ENCODE measurements around the gene TEKTIP1. TPM values are rescaled to one million over a fixed set of nuclear protein-coding genes. Genes with fewer than 3 reads are reported as not detected.

Gene TEKTIP1
- total and polyA plus RNA-seq, 9 donors, result 0.54 to 5.6 (median 3.6) TPM; not detected in 2

- H3K4me3 ChIP-seq, result no peak overlapping the region
- H3K27ac ChIP-seq, result no peak overlapping the region
- H3K27me3 ChIP-seq, result no peaks in the 10 kb centered on the region
- H3K4me1 ChIP-seq (ENCODE audit: insufficient read depth), result no peaks in the 10 kb centered on the region
- WGBS, 3 donors, result 88 to 93% (median 89%) methylated on average over 14 of the region's 14 CpGs
- no peaks in the 10 kb centered on the region for H3K36me3 ChIP-seq
- H3K9me3 ChIP-seq, result no peaks in the 10 kb centered on the region
- DNase-seq, result no peak
- TF ChIP-seq EP300 (IDR thresholded peaks at IDR 0.05) (no peak), POLR2A (IDR thresholded peaks at IDR 0.05) (no peak), CTCF (IDR thresholded peaks at IDR 0.05) (no peak)
- intact Hi-C loops (cut with DNase I), result no loop called here
Measured at GRCh38 chr19:3493651-3494050, 45.3 kb upstream of the TEKTIP1 start.

- H3K4me3 ChIP-seq, result no peak overlapping the region
- TF ChIP-seq POLR2A (IDR thresholded peaks at IDR 0.05) (no peak), CTCF (IDR thresholded peaks at IDR 0.05) (no peak), EP300 (IDR thresholded peaks at IDR 0.05) (no peak)
- no peak overlapping the region for H3K27ac ChIP-seq
Measured at GRCh38 chr19:3494051-3494450, 44.9 kb upstream of the TEKTIP1 start.

GRCh38 chr19:3494559-3494958, 44.4 kb upstream of the TEKTIP1 start:
- Histone ChIP-seq H3K27me3 (no peaks in the 10 kb centered on the region), H3K27ac (no peak overlapping the region), H3K9me3 (no peaks in the 10 kb centered on the region), H3K4me1 (ENCODE audit: insufficient read depth) (no peaks in the 10 kb centered on the region), H3K4me3 (no peak overlapping the region), H3K36me3 (no peaks in the 10 kb centered on the region)
- intact Hi-C loops (cut with DNase I), result no loop called here
- TF ChIP-seq CTCF (IDR thresholded peaks at IDR 0.05) (no peak), POLR2A (IDR thresholded peaks at IDR 0.05) (no peak), EP300 (IDR thresholded peaks at IDR 0.05) (no peak)
- no peak for DNase-seq
- 87 to 91% (median 87%) methylated on average over 18 of the region's 18 CpGs for WGBS, 3 donors

More at GRCh38 chr19:3494051-3494450, 44.9 kb upstream of the TEKTIP1 start:
- H3K27me3 ChIP-seq, result no peaks in the 10 kb centered on the region
- no peaks in the 10 kb centered on the region for H3K36me3 ChIP-seq
- no peak for DNase-seq
- 61 to 72% (median 71%) methylated on average over 13 to 15 of the region's 15 CpGs for WGBS, 3 donors
- intact Hi-C loops (cut with DNase I), result no loop called here
- no peaks in the 10 kb centered on the region for H3K4me1 ChIP-seq (ENCODE audit: insufficient read depth)
- H3K9me3 ChIP-seq, result no peaks in the 10 kb centered on the region

- no peak for DNase-seq
- Histone ChIP-seq H3K4me1 (ENCODE audit: insufficient read depth) (peaks cover 4% of the 10 kb centered on the region), H3K36me3 (no peaks in the 10 kb centered on the region)
Measured at GRCh38 chr19:3496392-3497273, 42.3 kb upstream of the TEKTIP1 start.

More at GRCh38 chr19:3496392-3497273, 42.3 kb upstream of the TEKTIP1 start:
- Histone ChIP-seq H3K27me3 (no peaks in the 10 kb centered on the region), H3K9me3 (no peaks in the 10 kb centered on the region), H3K27ac (no peak overlapping the region), H3K4me3 (no peak overlapping the region)
- TF ChIP-seq EP300 (IDR thresholded peaks at IDR 0.05) (no peak), CTCF (IDR thresholded peaks at IDR 0.05) (no peak), POLR2A (IDR thresholded peaks at IDR 0.05) (no peak)
- intact Hi-C loops (cut with DNase I), result no loop called here
- 93 to 96% (median 94%) methylated on average over 32 of the region's 32 CpGs for WGBS, 3 donors
